AG04449 (cell line): Measurements from ENCODE around the gene SNRNP200.

Source experiments
- CTCF ChIA-PET: fragments of 350-600 bp; formaldehyde crosslinking; extraction: SDS; loops from one replicate; lab custom pipeline; 2021; ENCODE audit warnings: antibody characterized with exemption; lab: Yijun Ruan, JAX
- POLR2A ChIA-PET: fragments of 400-600, 350-600 bp; formaldehyde crosslinking; extraction: SDS; loops from one replicate; lab custom pipeline; 2020; ENCODE audit warnings: antibody characterized with exemption, inconsistent platforms; lab: Yijun Ruan, JAX
- DNase-seq: peaks from one replicate; pipeline ENCODE4 v3.0.0-alpha.2; 2010; ENCODE audit warnings: low read depth, low spot score
- H3K4me3 ChIP-seq: 2 replicates; pipeline ENCODE4 v1.5.1; 2011; ENCODE audit warnings: low read depth, mild to moderate bottlenecking, control low read depth, low read length
- CTCF ChIP-seq: IDR thresholded peaks from one replicate; pipeline ENCODE4 v1.5.1; 2011; ENCODE audit warnings: mild to moderate bottlenecking, moderate library complexity, low read length, control low read depth, inconsistent platforms; ENCODE audit not compliant: insufficient read depth; ENCODE audit errors: missing control alignments

Gene SNRNP200

DNA sequence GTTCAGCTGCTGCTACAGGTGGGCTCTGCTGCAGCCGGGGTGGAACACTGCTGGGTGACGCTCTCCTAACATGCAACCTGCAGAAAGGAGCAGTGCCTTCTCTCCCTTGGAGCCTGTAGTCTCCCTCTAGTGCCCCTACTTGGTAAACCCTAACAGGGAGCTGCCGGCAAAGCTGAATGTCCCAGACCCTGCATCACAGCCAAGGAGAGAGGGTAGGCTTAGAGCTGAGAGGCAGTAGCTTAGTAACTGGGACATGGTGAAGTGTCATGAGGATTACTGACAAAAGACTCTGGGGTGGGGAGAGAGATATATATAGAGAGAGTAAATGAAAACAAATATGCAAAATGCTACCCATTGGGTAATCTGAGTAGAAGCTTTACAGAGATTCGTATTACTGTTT, 40.1 kb upstream of the SNRNP200 start:
- no peak for DNase-seq
- ChIA-PET POLR2A (no interaction called here), CTCF (interaction anchor here (0.9 to 2.2 kb wide), 2 partner anchors 62 to 164 kb away, joined by 3 to 7 read pairs; no protein-coding TSS in a partner anchor)
- H3K4me3 ChIP-seq, result no peak overlapping the region
- TF ChIP-seq CTCF, result peak; percentile 6

- POLR2A ChIA-PET, result no interaction called here
- no peak for TF ChIP-seq CTCF
- CTCF ChIA-PET, result interaction anchor here (0.6 kb wide), 1 partner anchor 49 kb away, joined by 3 read pairs; no protein-coding TSS in a partner anchor
- DNase-seq, result no peak
- H3K4me3 ChIP-seq, result no peak overlapping the region
Observed at GRCh38 chr2:96344011-96344410, 38.7 kb upstream of the SNRNP200 start.

- CTCF ChIA-PET, result interaction anchor here (1.3 kb wide), 1 partner anchor 167 kb away, joined by 3 read pairs; no protein-coding TSS in a partner anchor
- no peak for DNase-seq
- no peak for TF ChIP-seq CTCF
- POLR2A ChIA-PET, result interaction anchor here (0.6 kb wide), 1 partner anchor 510 kb away, joined by 3 read pairs; no protein-coding TSS in a partner anchor
- no peak overlapping the region for H3K4me3 ChIP-seq
Observed at GRCh38 chr2:96342085-96342484, 36.7 kb upstream of the SNRNP200 start.

GRCh38 chr2:96341641-96342040, 36.3 kb upstream of the SNRNP200 start:
- DNase-seq, result no peak
- CTCF ChIA-PET, result interaction anchor here (1.1 to 1.3 kb wide), 2 partner anchors 167 kb away, joined by 3 to 4 read pairs; no protein-coding TSS in a partner anchor
- POLR2A ChIA-PET, result interaction anchor here (0.6 kb wide), 1 partner anchor 511 kb away, joined by 3 read pairs; no protein-coding TSS in a partner anchor
- no peak overlapping the region for H3K4me3 ChIP-seq
- TF ChIP-seq CTCF, result no peak

DNA sequence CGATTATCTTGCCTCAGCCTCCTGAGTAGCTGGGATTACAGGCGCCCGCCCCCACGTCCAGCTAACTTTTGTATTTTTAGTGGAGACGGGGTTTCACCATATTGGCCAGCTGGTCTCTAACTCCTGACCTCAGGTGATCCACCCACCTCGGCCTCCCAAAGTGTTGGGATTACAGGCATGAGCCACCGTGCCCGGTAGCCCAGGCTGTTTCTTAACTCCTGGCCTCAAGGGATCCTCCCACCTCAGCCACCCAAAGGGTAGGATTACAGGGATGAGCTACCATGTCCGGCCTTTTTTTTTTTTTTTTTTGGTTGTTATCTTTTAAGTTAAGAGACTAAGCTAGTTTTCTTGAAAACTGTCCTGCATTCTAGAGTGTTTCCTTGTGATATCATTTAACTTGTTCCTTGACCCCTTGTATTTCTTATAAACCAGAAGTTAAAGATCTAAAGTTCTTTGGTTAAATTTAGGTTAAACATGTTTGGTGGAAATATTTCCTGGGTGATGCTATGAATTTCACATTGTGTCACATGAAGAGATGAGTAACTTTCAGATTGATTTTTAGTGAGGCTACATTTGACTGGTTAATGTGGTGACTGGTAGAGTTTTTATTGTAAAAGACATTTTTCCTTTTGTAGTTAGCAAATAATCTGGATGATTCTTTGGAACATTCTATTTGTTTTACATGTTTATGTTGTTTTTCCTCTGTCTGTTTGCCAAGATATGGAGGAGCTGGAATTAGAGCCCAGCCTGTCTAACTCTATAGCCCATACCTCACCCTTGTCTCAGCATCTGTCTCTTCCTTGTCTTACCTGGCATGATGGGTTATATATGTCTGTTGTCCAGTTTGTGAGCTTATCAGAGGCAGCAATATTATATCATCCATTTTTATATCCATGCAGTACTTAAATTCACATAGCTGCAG, 35.4 kb upstream of the SNRNP200 start:
- H3K4me3 ChIP-seq, result no peak overlapping the region
- TF ChIP-seq CTCF, result no peak
- POLR2A ChIA-PET, result no interaction called here
- CTCF ChIA-PET, result interaction anchor here (1.1 kb wide), 1 partner anchor 168 kb away, joined by 4 read pairs; no protein-coding TSS in a partner anchor
- DNase-seq, result no peak

- peak overlapping the region; percentile 87; the same call in 1 of the 2 replicates for H3K4me3 ChIP-seq
- DNase-seq, result no peak
- ChIA-PET POLR2A (no interaction called here), CTCF (interaction anchor here (1.3 to 1.7 kb wide), 3 partner anchors 70 to 344 kb away, joined by 3 to 4 read pairs (median 3); partner anchors contain the start of gene DUSP2)
- no peak for TF ChIP-seq CTCF
Observed at GRCh38 chr2:96336873-96337272, 31.5 kb upstream of the SNRNP200 start.
